NCI-H128 (cell line): ENCODE measurements around the gene CASZ1.

Source experiments
- DNase-seq: peaks from one replicate; lab custom pipeline; 2025; ENCODE audit not compliant: unreplicated experiment; lab: John Stamatoyannopoulos, UW

Gene CASZ1

GRCh38 chr1:10643607-10644306 lies 152.7 kb downstream of the CASZ1 start:
- DNase-seq = no peak

- no peak for DNase-seq
Measured at GRCh38 chr1:10642403-10643080, 153.9 kb downstream of the CASZ1 start.

GRCh38 chr1:10641976-10642375 lies 154.5 kb downstream of the CASZ1 start:
- DNase-seq = no peak

GRCh38 chr1:10640843-10641553 lies 155.4 kb downstream of the CASZ1 start:
- DNase-seq = no peak

- peak; percentile 75 for DNase-seq
Measured at GRCh38 chr1:10639775-10640578, 156.5 kb downstream of the CASZ1 start.

- no peak for DNase-seq
Measured at GRCh38 chr1:10639011-10639774, 157.3 kb downstream of the CASZ1 start.

GRCh38 chr1:10638559-10639005 lies 157.9 kb downstream of the CASZ1 start:
- DNase-seq = no peak

- no peak for DNase-seq
Measured at GRCh38 chr1:10637834-10638558, 158.4 kb downstream of the CASZ1 start.

GRCh38 chr1:10637400-10637799 lies 159.0 kb downstream of the CASZ1 start:
- no peak for DNase-seq

- no peak for DNase-seq
Measured at GRCh38 chr1:10635992-10636391, 160.5 kb downstream of the CASZ1 start.

- DNase-seq = no peak
Measured at GRCh38 chr1:10635085-10635896, 161.2 kb downstream of the CASZ1 start.

GRCh38 chr1:10634428-10635084 lies 161.9 kb downstream of the CASZ1 start:
- no peak for DNase-seq

- DNase-seq = no peak
Measured at GRCh38 chr1:10634075-10634427, 162.4 kb downstream of the CASZ1 start.

GRCh38 chr1:10633416-10633815 lies 163.0 kb downstream of the CASZ1 start:
- no peak for DNase-seq

- DNase-seq = no peak
Measured at GRCh38 chr1:10632691-10633090, 163.8 kb downstream of the CASZ1 start.

- no peak for DNase-seq
Measured at GRCh38 chr1:10631811-10632593, 164.4 kb downstream of the CASZ1 start.

- DNase-seq = no peak
Measured at GRCh38 chr1:10631121-10631810, 165.2 kb downstream of the CASZ1 start.
